Measurements from ENCODE around the gene IFT122.

Gene IFT122

GRCh38 chr3:129413687-129414506 lies 26.1 kb upstream of the IFT122 start:
- DNase-seq (ENCODE audit: low spot score): peak; percentile 78

DNA sequence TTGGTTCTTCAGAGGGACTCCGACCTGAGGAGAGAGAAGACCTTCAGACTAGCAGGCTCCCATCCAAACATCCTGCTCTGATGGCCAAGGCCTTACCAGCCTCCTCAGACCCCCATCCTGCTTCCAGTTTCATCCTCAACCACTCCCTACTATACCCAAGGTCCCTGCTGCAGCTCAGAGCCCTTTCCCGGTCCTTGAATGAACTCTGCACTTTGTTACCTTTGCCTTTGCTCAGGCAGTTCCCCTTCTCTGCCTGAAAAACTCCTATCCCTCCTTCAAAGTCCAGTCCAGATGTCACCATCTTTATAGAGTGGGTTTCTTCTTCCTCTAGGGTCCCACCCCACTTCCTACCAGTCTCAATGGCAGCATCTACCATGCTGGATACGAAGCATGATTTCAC lies 24.6 kb upstream of the IFT122 start:
- DNase-seq (ENCODE audit: low spot score): no peak

DNA sequence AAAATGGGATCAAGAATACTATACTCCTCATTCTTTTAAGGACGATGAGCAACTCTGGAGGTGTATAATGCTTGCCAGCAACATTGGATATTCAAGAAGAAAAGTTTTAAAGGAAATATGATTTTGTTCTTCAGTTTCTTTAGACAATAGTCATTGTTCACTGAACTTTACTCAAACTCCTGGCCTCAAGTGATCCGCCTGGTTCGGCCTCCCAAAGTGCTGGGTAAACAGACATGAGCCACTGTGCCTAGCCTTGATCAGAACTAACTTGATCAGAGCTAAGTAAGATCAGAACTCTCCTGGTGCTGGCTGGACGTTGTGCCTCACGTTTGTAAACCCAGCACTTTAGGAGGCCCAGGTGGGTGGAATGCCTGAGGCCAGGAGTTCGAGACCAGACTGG lies 24.2 kb upstream of the IFT122 start:
- no peak for DNase-seq (ENCODE audit: low spot score)

- DNase-seq (ENCODE audit: low spot score): no peak
These were observed 23.6 kb upstream of the IFT122 start for GRCh38 chr3:129416415-129416814.

- DNase-seq (ENCODE audit: low spot score): peak; percentile 26
These were observed 22.7 kb upstream of the IFT122 start for GRCh38 chr3:129417326-129417725.

DNA sequence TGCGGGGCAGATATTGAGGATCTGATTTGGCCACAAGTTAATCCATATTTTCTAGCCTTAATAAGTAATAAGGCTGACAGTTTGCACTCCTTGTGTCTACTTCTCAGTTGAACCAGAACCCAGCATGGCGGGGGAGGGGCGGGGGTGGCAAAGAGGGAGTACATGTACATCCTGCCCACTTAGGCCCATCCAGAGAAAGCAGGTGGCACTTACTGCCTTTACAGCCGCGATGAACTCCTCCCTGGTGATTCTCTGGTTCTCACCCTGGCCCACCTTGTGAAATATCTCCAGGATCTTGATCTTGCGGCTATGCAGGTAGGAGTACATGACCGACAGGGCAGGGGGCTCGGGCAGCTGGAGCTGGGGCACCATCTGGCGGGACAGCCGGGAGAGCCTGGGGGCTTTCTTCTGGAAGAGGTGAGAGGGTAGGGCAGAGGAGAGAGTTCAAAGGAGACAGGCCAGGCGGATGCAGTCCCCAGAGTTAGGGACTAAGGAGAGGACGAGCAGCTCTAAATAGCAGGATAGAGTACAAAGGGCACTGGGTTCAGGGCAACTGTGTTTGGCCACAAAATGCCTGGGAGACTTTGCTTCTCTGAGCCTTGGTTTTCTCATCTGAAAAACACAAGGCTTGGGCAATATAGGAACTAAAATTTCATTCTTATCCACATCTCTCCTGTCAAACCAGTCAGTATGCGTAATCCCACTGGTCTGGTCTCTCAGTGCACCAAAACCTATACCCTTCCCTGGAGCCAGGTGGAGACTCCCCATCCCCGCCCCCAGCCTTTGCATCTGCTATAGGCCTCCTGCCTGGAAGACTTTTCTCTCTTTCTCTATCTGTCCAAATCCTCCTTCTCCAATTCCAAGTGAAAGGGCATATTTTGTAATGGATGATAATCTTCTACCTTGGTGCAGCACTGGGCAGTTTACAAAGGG lies 21.7 kb upstream of the IFT122 start:
- no peak for DNase-seq (ENCODE audit: low spot score)

DNA sequence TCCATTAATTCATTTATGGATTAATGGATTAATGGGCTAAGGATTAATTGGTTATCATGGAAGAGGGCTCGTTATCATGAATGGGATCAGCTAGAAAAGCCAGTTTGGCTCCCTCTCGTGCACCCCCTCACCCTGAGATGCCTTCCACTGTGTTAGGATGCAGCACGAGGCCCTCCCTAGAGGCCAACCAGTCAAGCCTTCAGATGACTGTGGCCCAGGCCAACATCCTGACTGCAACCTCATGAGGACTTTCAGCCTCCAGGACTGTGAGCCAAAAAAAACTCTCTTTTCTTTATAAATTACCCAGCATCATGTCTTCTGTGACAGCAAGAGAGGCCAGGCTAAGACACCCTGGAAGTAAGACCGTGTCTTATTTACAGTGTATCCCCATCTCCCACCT lies 20.5 kb upstream of the IFT122 start:
- no peak for DNase-seq (ENCODE audit: low spot score)

GRCh38 chr3:129421236-129421883 lies 18.7 kb upstream of the IFT122 start:
- no peak for DNase-seq (ENCODE audit: low spot score)

- no peak for DNase-seq (ENCODE audit: low spot score)
These were observed 17.9 kb upstream of the IFT122 start for GRCh38 chr3:129421988-129422745.

DNA sequence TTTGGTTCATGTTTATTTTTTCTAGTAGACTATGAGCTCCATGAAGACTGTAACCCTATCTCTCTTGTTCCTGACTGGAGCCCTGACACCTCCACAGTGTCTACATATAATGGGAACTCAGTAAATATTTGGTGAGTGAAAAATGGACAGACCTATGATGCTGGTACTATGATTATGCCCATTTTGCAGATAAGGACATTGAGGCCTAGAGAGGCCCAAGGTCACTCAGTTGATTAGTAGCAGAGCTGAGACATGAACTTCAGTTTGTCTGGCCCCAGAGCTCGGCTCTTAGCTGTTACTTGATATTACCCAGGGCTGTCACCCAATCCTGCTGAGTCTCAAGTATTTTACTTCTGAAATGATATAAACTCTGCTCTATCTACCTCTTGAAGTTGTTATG lies 17.1 kb upstream of the IFT122 start:
- DNase-seq (ENCODE audit: low spot score): no peak

GRCh38 chr3:129424185-129424841 lies 15.7 kb upstream of the IFT122 start:
- DNase-seq (ENCODE audit: low spot score): no peak

DNA sequence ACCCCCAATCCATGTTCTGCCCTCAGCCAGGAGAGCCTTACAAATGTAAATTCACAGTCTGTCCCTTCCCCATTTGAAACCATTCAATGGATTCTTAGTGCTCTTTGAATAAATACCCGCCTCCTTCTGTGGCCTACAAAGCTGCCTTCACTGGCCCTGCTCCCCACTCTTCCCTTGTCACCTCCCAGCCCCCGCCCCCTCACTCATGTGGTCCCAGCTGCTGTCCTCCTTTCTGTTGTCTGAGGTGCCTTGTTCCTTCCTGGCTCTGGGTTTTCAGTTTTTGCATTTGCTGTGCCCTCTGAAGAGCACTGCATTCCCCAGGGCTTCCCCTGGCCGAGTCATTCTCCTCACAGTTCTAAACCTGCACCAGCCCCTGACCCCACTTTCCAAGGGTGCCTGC lies 14.8 kb upstream of the IFT122 start:
- no peak for DNase-seq (ENCODE audit: low spot score)

DNA sequence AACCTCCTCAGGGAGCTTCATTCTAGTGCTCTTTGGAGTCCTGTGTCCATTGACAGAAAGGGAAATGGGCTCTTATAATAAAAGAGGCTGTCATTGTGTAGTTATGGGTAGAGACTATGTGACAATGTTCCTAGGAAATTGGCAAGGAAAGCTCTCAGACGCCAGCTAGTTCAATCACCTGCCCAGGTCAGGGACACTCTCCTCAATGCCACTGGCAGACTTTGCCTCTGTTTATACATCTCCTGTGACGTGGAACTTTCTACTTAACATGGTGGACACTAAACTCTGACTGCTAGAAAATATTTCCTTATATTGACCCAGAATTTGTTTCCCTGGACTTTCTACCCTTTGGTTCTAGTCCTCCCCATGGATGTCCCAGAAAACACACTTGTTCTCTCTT lies 14.4 kb upstream of the IFT122 start:
- DNase-seq (ENCODE audit: low spot score): no peak

- no peak for DNase-seq (ENCODE audit: low spot score)
These were observed 12.0 kb upstream of the IFT122 start for GRCh38 chr3:129428007-129428375.

DNA sequence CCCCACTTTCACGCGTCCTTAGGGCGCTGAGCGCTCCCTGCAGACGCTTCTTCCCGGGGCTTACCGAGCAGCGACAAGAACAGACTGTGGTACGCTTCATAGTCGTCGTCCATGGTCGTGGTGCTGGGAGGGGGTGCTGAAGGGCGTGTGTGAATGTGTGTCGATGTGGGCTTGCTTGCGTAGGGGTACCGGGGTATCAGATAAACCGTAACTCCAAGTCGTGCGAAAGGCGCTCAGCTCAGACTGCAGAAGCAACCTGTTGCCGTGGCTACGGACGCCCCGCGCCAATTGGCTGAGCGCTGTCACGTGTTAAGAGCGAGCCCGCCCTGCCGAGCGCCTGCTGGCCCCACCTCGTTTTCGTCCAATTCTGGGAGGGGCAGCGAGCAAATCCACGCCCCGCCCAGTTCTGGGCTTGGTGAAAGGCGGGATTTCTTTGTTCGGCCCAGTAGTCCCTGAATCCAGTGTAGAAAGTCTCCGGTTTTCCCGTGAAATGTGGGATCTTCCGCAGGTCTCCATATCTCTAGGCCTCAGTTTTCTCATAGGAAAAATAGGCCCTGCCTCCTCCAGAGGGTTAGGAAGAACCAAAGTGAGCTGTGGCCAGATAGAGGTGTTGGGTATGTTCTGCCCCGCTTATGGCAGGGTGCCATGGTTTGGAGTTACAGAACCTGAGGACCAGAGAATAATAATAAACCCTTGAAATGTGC lies 11.5 kb upstream of the IFT122 start, which contains the start of gene EFCAB12:
Gene EFCAB12, minus strand, starts transcription at position 261 of the 704 bp plus-strand sequence. Its CDS starts 148 bp downstream, at position 113.
- peak; percentile 98 for DNase-seq (ENCODE audit: low spot score)

DNA sequence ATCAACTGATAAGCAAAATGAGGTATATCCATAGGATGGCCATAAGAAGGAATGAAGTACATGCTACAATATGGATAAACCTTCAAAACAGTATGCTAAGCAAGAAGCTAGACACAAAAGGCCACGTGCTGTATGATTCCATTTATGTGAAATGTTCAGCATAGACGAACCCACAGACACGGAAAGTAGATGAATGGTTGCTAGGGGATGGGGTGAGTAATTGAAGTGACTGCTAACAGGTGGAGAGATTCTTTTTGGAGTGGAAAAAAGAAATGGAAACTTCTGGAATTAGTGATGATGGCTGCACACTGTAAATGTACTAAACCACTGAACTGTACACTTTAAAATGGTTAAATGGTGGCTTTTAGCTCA lies 11.0 kb upstream of the IFT122 start:
- no peak for DNase-seq (ENCODE audit: low spot score)

- no peak for DNase-seq (ENCODE audit: low spot score)
These were observed 10.4 kb upstream of the IFT122 start for GRCh38 chr3:129429602-129430001.

DNA sequence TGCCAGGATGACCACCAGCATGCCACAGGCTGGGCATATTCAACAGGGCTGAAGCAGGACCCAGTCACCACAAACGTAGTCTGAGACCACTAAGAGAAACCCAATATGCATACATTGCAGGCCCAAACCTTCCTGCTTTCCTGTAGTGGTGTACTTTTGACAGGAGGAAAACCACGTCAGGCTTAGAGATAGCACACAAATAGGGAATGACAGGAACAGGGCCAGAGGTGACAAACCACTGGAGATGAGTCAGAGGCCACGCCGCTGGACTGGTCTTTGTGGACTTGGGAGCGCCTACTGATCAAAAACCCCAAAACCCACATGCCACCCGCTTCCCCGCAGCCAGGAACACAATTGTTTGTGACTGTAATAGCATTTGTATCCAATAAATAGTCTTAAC lies 8.0 kb upstream of the IFT122 start:
- no peak for DNase-seq (ENCODE audit: low spot score)

DNA sequence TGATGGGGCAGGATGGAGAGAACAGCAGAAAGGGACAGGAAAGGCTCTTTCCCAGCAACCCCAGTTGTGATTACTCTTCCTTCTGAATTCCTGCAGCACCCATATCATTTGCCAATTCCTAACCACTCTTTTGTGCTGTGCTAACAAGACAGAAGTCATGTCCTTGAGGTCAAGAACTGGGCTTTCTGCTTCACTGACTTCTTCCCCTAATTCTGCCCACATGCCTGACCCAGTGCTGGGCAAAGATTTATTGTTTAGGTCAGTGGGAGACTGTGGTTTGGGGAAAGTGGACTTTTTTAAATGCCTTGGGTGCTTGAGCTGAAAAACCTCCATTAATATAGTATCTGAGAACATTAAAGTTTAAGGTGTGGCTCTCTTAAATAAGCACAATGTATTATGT lies 7.4 kb upstream of the IFT122 start:
- no peak for DNase-seq (ENCODE audit: low spot score)

- no peak for DNase-seq (ENCODE audit: low spot score)
These were observed 6.5 kb upstream of the IFT122 start for GRCh38 chr3:129433565-129433964.

DNA sequence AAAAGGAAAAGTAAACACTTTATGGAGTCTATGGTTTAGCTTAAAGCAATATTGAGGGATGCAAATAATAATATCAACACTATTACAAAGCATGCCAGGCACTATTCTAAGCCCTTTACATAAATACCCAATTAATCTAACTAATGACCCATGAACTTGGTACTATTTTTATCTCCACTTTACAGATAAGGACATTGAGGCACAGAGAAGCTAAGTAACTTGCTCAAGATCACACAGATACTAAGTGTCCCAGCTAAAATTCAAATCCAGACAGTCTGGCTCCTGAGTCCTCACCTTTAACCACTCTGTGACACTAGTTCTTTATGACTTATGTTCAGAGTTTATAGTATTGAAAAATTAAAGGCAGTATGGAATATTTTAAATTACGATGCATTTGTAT lies 5.9 kb upstream of the IFT122 start:
- no peak for DNase-seq (ENCODE audit: low spot score)

Measured in AG08395 (cell line).